Endothelial cell of coronary artery (primary cell): ENCODE measurements around the gene YWHAB. TPM values are rescaled to one million over a fixed set of nuclear protein-coding genes. Genes with fewer than 3 reads are reported as not detected.

Source experiments
- total RNA-seq: library from RNA; depleted of rRNA; stranded (reverse); fragments of >200 nt; gene quantifications from 2 replicates; pipeline ENCODE4 v1.2.3, GENCODE V29; 2014

YWHAB gene
- 111 and 112 TPM in 2 replicates for total RNA-seq

DNA sequence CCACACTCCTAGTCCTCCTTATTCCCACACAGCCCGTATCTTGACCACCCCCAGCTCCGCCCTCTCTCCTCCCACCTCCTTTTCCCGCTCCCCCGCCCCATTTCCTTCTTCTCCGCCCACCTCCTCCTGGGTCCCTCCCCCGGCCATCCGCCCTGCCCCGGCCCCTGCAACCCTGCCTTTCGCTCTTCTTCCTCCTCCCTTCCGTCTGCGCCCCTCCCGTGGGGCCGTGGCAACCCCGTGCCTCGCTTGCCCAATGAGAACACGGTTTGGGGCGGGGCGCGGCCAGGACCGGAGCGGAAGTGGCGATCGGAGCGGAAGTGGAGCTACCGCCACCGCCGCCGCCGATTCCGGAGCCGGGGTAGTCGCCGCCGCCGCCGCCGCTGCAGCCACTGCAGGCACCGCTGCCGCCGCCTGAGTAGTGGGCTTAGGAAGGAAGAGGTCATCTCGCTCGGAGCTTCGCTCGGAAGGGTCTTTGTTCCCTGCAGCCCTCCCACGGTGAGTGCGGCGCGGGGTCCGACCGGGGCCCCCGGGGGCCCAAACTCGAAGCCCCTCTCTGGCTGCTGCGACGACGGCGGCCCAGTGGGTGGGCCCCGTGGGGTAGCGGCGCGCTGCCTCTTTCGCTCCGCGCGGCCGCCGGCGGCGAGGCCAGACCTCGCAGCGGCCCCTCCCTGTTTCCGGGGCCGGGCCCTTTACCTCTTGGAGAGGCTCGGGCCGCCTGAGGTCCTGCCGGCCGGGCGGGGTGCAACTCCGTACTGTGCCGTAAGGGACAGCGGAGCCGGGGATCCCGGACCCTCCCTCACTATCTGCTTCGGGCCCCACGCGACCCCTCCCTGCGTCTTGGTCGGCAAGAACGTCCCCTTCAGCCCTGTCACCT is at the start of gene YWHAB:
Gene YWHAB (plus strand): TSS at position 314 of the 874 bp plus-strand sequence. CDS start 15,829 bp downstream, outside the sequence.

DNA sequence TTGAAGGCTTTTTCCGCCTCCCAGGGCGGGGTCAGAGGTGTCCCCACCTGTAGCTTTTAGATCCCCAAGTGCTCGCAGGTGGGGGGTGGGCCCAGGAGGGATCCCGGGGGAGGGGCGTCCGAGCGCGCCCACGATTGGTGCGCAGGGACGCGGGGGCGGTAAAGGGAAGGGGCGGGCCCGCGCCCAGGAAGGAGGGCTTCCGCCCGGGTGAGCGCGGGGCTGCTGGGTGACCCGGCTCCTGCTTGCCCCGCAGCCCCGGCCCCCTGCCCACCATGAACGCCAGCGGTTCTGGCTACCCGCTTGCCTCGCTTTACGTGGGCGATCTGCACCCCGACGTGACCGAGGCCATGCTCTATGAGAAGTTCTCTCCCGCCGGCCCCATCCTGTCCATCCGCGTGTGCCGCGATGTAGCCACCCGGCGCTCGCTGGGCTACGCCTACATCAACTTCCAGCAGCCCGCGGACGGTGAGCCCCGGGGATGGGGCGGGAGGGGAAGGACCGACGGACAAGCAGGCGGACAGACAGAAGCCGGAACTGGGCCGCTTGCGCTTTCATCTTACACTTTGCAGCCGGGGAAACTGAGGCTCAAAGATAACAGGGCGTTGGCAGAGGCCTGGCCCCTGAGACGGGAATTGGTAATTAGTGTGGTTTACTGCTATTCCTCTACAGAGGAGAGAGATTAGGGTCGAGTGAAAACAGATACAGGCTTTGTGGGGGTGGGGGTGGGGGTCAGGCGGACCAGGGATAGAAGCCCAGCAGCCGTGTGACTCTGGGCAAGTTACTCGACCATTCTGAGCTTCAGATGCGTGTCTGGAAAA is 24.6 kb downstream of the YWHAB start, which contains the start of gene PABPC1L:
Gene PABPC1L (plus strand): TSS at position 189 of the 818 bp plus-strand sequence. CDS start 84 bp downstream, at position 273.

Other genes with a start within 250 kb of the YWHAB start
- gene ADA, start 234.0 kb upstream of the YWHAB start, total RNA-seq: 27.7 and 28.2 TPM in 2 replicates
- 0.09 and 0.66 TPM in 2 replicates for gene CCN5, start 170.3 kb upstream of the YWHAB start, total RNA-seq
- 0.09 TPM in 1 of 2 replicates, not detected in the other for gene KCNK15, start 139.8 kb upstream of the YWHAB start, total RNA-seq
- not detected in 2 replicates for gene RIMS4, start 75.2 kb upstream of the YWHAB start, total RNA-seq
- 1.5 and 4.3 TPM in 2 replicates for gene PABPC1L, start 24.4 kb downstream of the YWHAB start, total RNA-seq
- gene TOMM34, start 74.7 kb downstream of the YWHAB start, total RNA-seq: 16.4 and 27.3 TPM in 2 replicates
- 17.4 and 26.2 TPM in 2 replicates for gene STK4, start 80.8 kb downstream of the YWHAB start, total RNA-seq
- under 0.01 and 0.85 TPM in 2 replicates for gene KCNS1, start 215.4 kb downstream of the YWHAB start, total RNA-seq
- not detected in 2 replicates for gene WFDC5, start 229.5 kb downstream of the YWHAB start, total RNA-seq
- not detected in 2 replicates for gene WFDC12, start 238.8 kb downstream of the YWHAB start, total RNA-seq